Retinal pigment epithelial cell (primary cell): Measurements from ENCODE around the gene IGSF1.

Source experiments
- DNase-seq: peaks from one replicate; pipeline ENCODE4 v3.0.0-alpha.2; 2010; ENCODE audit warnings: low read depth
- H3K4me3 ChIP-seq: 2 replicates; pipeline ENCODE4 v1.5.1; 2011; ENCODE audit warnings: mild to moderate bottlenecking, low read length, control low read depth, moderate library complexity
- CTCF ChIP-seq: conservative IDR thresholded peaks from 2 replicates; pipeline ENCODE4 v1.5.1; 2011; ENCODE audit warnings: low read depth, low read length, control low read depth, inconsistent platforms

The IGSF1 gene

GRCh38 chrX:131273011-131273410 lies 16.1 kb downstream of the IGSF1 start:
- no peak for DNase-seq
- no peak overlapping the region for H3K4me3 ChIP-seq
- no peak for TF ChIP-seq CTCF

- DNase-seq: no peak
- no peak for TF ChIP-seq CTCF
- H3K4me3 ChIP-seq: no peak overlapping the region
These were observed 17.3 kb downstream of the IGSF1 start for GRCh38 chrX:131271826-131272225.

DNA sequence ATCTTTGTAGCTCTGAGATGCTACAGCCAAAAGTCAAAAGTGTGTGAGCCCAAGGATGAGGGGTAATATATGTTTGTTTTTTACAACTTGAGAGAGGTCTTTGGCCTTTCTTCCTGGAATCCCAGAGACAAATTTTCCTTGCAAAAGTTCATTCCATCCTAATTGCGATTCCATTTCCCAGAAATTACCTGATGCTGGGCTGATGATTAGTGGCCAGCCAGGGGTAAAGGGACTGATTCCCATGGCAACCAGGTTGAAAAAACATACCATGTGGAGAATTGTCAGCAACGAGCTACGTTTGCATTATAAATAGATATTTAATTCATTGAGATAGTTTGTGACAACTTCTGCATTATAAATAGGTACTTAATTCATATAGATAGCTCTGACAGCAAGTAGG lies 17.8 kb downstream of the IGSF1 start:
- no peak for TF ChIP-seq CTCF
- H3K4me3 ChIP-seq: no peak overlapping the region
- no peak for DNase-seq

- no peak for TF ChIP-seq CTCF
- H3K4me3 ChIP-seq: no peak overlapping the region
- DNase-seq: no peak
These were observed 19.0 kb downstream of the IGSF1 start for GRCh38 chrX:131270080-131270479.

GRCh38 chrX:131264665-131265064 lies 24.4 kb downstream of the IGSF1 start:
- no peak for TF ChIP-seq CTCF
- H3K4me3 ChIP-seq: no peak overlapping the region
- no peak for DNase-seq

GRCh38 chrX:131264053-131264452 lies 25.1 kb downstream of the IGSF1 start:
- DNase-seq: no peak
- TF ChIP-seq CTCF: no peak
- H3K4me3 ChIP-seq: no peak overlapping the region

DNA sequence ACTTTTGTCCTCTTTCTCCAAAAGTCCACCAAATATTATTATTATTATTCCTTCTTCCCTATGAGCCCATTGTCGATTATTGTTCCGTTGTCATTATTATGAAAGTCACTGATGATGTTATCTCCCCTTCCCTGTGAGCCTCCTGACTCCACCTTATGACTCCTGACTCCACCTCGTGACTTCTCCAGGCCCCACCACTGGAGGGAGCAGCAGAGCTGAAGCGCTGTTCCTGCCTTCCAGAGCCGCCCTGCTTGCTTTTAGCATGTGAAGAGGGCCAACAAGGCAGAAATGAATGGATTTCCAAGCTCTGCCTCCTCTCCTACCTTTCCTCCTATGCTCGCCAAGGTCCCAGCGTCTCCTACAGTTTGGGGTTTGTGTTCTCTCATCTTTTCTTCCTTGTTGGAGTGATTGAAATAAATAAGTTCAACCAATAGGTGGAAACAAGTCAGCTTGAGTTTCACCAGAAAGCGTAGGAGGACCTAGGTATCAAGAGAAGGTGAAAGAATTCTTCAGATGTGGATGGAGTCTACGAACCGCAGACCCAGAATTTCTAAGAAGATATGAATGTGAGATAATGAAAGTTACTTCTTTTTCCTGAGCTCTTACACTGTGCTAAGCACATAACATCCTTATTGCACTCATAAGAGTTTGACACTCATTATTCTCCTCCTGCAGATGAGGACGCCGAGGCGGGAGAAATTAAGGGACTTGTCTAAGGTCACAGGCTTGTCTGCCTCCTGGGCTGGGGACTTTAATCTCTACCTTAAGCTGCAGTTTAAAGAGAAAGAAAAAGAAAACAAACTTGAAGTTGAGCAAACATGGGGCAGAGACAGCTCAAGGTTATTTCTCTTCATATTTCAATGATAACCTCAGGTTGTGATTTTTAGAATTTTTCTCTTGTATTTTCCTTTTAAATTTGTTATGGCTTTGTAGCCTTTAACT lies 26.1 kb downstream of the IGSF1 start:
- no peak for DNase-seq

More for the DNA sequence above, 26.1 kb downstream of the IGSF1 start:
- TF ChIP-seq CTCF: peak; percentile 9
- no peak overlapping the region for H3K4me3 ChIP-seq
